Tibial nerve (tissue), 4 donors: ENCODE data around the gene NCK2.

Experiments
- CTCF ChIP-seq, 5 experiments: fragments of 200-600 bp in 3 of 5; fragments of 450-650 bp in 2 of 5; sonication (generic) in 3 of 5; IDR thresholded peaks; one replicate each; pipeline ENCODE4 v1.5.1; 2016 to 2019; ENCODE audit warnings: antibody characterized with exemption in 5 of 5, mild to moderate bottlenecking in 3 of 5, moderate library complexity in 2 of 5
- EP300 ChIP-seq, 2 donors: sonication (generic); formaldehyde crosslinking; IDR thresholded peaks; one replicate each; pipeline ENCODE4 v1.6.1; 2017; ENCODE audit warnings: antibody characterized with exemption in 2 of 2, mild to moderate bottlenecking in 1 of 2
- POLR2A ChIP-seq, 2 donors: fragments of 450-650 bp; IDR thresholded peaks; one replicate each; pipeline ENCODE4 v1.6.1; 2017; ENCODE audit warnings: antibody characterized with exemption in 2 of 2, mild to moderate bottlenecking in 2 of 2, moderate library complexity in 2 of 2

- TF ChIP-seq POLR2A (IDR thresholded peaks at IDR 0.05): no peak
- no peak for TF ChIP-seq CTCF (IDR thresholded peaks at IDR 0.05)
- TF ChIP-seq EP300 (IDR thresholded peaks at IDR 0.05): no peak
These were observed 180.2 kb downstream of the NCK2 start for GRCh38 chr2:105924932-105925331.
